ENCODE results near the gene PTPRD. TPM values are rescaled to one million over a fixed set of nuclear protein-coding genes. Genes with fewer than 3 reads are reported as not detected.

Gene PTPRD
- total RNA-seq, 3 donors from 2014 or later (not counting 1 experiment from before 2014, with no cell fraction given), result 0.05 to 0.68 TPM; not detected in 1

DNA sequence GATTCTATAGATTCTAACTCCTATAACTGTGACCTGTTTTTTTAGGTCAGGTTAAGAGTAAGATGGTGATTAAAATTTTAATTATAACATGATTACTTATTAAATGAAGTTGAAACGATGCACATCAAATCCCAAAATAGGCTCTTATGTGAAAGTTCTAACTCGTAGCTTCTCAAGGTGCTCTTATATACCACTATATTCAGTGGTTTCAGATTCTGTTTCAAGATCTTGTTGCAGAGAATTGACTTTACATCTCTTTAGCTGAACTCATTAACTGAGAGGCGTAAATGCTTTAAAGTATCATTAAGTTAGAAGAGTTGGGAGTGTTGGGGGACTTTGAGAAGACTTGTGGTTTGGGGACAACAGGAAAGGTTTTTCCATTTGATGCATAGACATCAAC lies 1399.8 kb downstream of the PTPRD start:
- no peak overlapping the region for H3K27ac ChIP-seq (ENCODE audit: low read length)
- WGBS (ENCODE audit: insufficient coverage), result 45% methylated on average over 1 of the region's 3 CpGs
- H3K36me3 ChIP-seq (ENCODE audit: control insufficient read depth, insufficient read depth, low read length), result no peaks in the 10 kb centered on the region
- Mint-ChIP-seq H3K27me3 (ENCODE audit: low read depth in 2 of 2) (no peaks in the 10 kb centered on the region), H3K36me3 (no peaks in the 10 kb centered on the region), H3K4me1 (no peaks in the 10 kb centered on the region), H3K27ac (no peak overlapping the region), H3K9me3 (peaks cover 3 to 4% of the 10 kb centered on the region in 2 donors), H3K4me3 (no peak overlapping the region)
- ATAC-seq (no peak), DNase-seq (no peak)
- TF ChIP-seq CTCF (IDR thresholded peaks at IDR 0.05), result no peak
- no peaks in the 10 kb centered on the region for H3K27me3 ChIP-seq (ENCODE audit: control insufficient read depth, insufficient read depth, low read length)
- H3K9me3 ChIP-seq (ENCODE audit: control insufficient read depth, insufficient read depth, low read length), result no peaks in the 10 kb centered on the region
- H3K4me1 ChIP-seq (ENCODE audit: control insufficient read depth, insufficient read depth, low read length), result no peaks in the 10 kb centered on the region
- no peak overlapping the region for H3K4me3 ChIP-seq (ENCODE audit: low read length)
- intact Hi-C loops (cut with micrococcal nuclease), result no loop called here

- Mint-ChIP-seq H3K4me3 (no peak overlapping the region), H3K27me3 (ENCODE audit: low read depth in 2 of 2) (no peaks in the 10 kb centered on the region), H3K9me3 (peaks cover 11 to 16% of the 10 kb centered on the region in 2 donors), H3K36me3 (no peaks in the 10 kb centered on the region), H3K4me1 (no peaks in the 10 kb centered on the region), H3K27ac (no peak overlapping the region)
- no peak for TF ChIP-seq CTCF (IDR thresholded peaks at IDR 0.05)
- intact Hi-C loops (cut with micrococcal nuclease), result no loop called here
- WGBS (ENCODE audit: insufficient coverage), result no CpG with 5 or more reads among the region's 1 CpG
- DNase-seq (no peak), ATAC-seq (no peak)
- no peaks in the 10 kb centered on the region for H3K27me3 ChIP-seq (ENCODE audit: control insufficient read depth, insufficient read depth, low read length)
- H3K9me3 ChIP-seq (ENCODE audit: control insufficient read depth, insufficient read depth, low read length), result no peaks in the 10 kb centered on the region
- H3K27ac ChIP-seq (ENCODE audit: low read length), result no peak overlapping the region
- H3K4me3 ChIP-seq (ENCODE audit: low read length), result no peak overlapping the region
- H3K36me3 ChIP-seq (ENCODE audit: control insufficient read depth, insufficient read depth, low read length), result no peaks in the 10 kb centered on the region
- no peaks in the 10 kb centered on the region for H3K4me1 ChIP-seq (ENCODE audit: control insufficient read depth, insufficient read depth, low read length)
Observed at GRCh38 chr9:9202276-9202675, 1410.5 kb downstream of the PTPRD start.

- ATAC-seq, result no peak
- WGBS (ENCODE audit: insufficient coverage), result 90% methylated on average over 1 of the region's 1 CpG
- H3K4me3 Mint-ChIP-seq, result no peak overlapping the region
Observed at GRCh38 chr9:9186086-9186485, 1426.7 kb downstream of the PTPRD start.

More at GRCh38 chr9:9186086-9186485, 1426.7 kb downstream of the PTPRD start:
- no peaks in the 10 kb centered on the region for H3K27me3 ChIP-seq (ENCODE audit: control insufficient read depth, insufficient read depth, low read length)
- H3K4me3 ChIP-seq (ENCODE audit: low read length), result no peak overlapping the region
- no peak for DNase-seq
- no peak for TF ChIP-seq CTCF (IDR thresholded peaks at IDR 0.05)
- intact Hi-C loops (cut with micrococcal nuclease), result no loop called here
- no peaks in the 10 kb centered on the region for H3K4me1 ChIP-seq (ENCODE audit: control insufficient read depth, insufficient read depth, low read length)
- H3K9me3 ChIP-seq (ENCODE audit: control insufficient read depth, insufficient read depth, low read length), result no peaks in the 10 kb centered on the region
- no peak overlapping the region for H3K27ac Mint-ChIP-seq
- no peaks in the 10 kb centered on the region for H3K27me3 Mint-ChIP-seq (ENCODE audit: low read depth in 2 of 2)
- no peaks in the 10 kb centered on the region for H3K36me3 Mint-ChIP-seq
- no peak overlapping the region for H3K27ac ChIP-seq (ENCODE audit: low read length)
- no peaks in the 10 kb centered on the region for H3K36me3 ChIP-seq (ENCODE audit: control insufficient read depth, insufficient read depth, low read length)
- H3K4me1 Mint-ChIP-seq, result no peaks in the 10 kb centered on the region
- peaks cover 7 to 11% of the 10 kb centered on the region in 2 donors for H3K9me3 Mint-ChIP-seq
